NT2/D1 (cell line): ENCODE measurements around the gene KDM4B.

ENCODE experiments used
- SUZ12 ChIP-seq: IDR thresholded peaks from 2 replicates; pipeline ENCODE4 v1.6.1; 2011; ENCODE audit not compliant: insufficient read length, insufficient read depth; ENCODE audit errors: extremely low read depth
- YY1 ChIP-seq: IDR thresholded peaks from 2 replicates; pipeline ENCODE4 v1.6.1; 2011; ENCODE audit not compliant: insufficient read length, insufficient read depth
- ZNF274 ChIP-seq: IDR thresholded peaks from 2 replicates; pipeline ENCODE4 v1.6.1; 2011; ENCODE audit warnings: mild to moderate bottlenecking, low read depth, low read length

- no peak for TF ChIP-seq SUZ12
- TF ChIP-seq ZNF274: no peak
- TF ChIP-seq YY1: no peak
These were observed 176.9 kb downstream of the KDM4B start for GRCh38 chr19:5145521-5146511.
